Hematopoietic multipotent progenitor cell (in vitro differentiated cells): Measurements from ENCODE around the gene WDR62. TPM values are rescaled to one million over a fixed set of nuclear protein-coding genes. Genes with fewer than 3 reads are reported as not detected.
"Not testable (repeated sequence)": the region's sequence is repeated elsewhere in the genome, so short reads cannot be mapped to it uniquely, and the experiment has no call there.

Experiments
- DNase-seq, 3 donors: peaks; one replicate each; pipeline ENCODE4 v3.0.0-alpha.2; 2011 to 2015; ENCODE audit warnings: low read depth in 2 of 3, low spot score in 2 of 3
- total RNA-seq: library from RNA; depleted of rRNA; stranded (reverse); fragments of >200 nt; gene quantifications from one replicate; pipeline ENCODE4 v1.2.3, GENCODE V29; 2012

Gene WDR62
- total RNA-seq, 1 donor, result 5.9 TPM

DNA sequence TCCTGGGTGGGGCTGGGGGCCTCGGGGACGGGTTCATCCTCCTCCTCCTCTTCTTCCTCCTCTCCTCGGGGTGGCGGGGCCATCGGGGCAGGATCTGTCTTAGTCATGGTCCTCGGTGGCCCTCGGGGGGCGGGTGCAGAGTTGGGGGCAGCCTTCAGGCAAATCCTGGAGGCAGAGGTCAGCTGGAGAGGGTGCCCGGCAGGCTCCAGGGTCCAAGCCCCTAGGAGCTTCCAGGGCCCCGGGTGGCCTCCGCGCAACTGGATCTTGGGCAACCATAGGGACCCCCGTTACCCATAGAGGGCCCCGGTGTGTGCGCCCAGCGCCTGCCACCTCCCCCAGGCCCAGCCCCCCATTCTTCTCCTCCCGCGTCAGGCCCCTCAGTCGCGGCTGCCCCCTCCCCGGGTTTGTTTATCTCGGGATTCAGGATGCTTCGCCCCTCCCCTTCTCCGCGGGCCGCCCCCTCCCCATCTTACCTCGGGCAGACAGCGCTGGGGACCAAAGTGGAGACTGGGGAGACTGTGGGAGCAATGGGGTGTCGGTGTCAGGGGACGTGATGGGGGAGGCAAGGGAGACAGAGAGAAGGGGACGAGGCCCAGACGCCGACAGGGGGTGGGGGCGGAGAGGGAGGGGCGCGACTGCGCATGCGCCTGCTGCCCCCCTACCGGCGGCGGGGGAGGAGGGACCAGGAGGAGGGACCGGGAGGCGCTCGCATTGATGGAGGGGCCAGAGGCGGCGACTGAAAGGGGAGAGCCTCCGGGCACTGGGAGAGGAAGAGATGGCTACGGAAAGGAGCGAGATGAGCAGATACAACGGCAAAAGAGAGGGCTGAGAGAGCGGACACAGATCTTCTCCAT is 22.2 kb upstream of the WDR62 start, which contains the start of gene CLIP3:
Gene CLIP3, minus strand, starts transcription at position 623 of the 854 bp plus-strand sequence. Its CDS starts 516 bp downstream, at position 107.
- peak in 2 of 3 donors; percentile 58 to 67 for DNase-seq

- no peak for DNase-seq
Observed at GRCh38 chr19:36040495-36040894, 14.2 kb upstream of the WDR62 start.

- not testable (repeated sequence) for DNase-seq
Observed at GRCh38 chr19:36041092-36041491, 13.6 kb upstream of the WDR62 start.

- no peak for DNase-seq
Observed at GRCh38 chr19:36041831-36042230, 12.9 kb upstream of the WDR62 start.

DNA sequence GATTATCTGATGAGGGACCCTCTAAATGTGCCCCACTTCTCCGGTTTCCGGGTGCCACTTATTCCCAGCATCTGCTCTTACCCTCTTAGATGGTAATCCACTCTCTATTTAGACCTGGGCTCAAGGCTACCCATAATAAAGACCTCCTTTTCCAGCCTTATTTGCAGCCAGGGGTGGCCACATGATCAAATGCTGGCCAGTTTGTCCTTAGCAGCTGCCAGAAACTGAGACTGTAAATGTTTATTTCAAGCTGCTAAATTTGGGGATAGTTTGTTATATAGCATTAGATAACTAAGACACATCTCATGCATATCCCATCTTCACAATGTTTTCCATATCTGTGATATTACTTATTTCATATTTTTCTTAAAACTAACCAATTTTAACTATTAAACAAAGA is 10.7 kb upstream of the WDR62 start:
- no peak for DNase-seq

DNA sequence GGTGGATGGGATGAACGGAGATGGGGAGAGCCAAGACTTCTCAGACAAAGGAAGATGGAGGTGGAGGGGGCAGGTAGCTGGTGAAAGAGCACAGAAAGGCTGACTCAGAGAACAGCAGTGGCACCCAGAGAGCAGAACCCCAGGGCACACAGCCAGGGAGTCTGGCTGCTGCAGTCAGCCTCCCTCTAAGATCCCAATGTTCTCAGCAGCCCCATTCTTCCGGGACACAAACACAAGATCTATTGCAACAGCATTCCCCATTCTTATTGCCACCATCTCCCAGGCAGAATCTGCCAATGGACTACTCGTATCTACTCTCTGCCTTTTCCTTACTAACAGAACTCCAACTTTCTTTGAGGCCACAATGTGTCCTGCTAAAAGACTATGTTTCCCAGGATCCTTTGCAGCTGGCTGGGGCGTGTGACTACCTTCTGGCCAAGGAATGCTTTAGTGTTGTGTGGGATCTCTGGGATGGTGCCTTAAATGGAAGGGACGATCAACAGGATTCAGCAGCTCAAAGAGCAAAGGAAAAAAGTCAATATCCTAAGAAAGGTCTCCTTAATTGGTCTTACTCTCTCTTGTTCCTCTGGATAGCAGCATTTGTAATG is 8.2 kb upstream of the WDR62 start:
- no peak for DNase-seq

DNA sequence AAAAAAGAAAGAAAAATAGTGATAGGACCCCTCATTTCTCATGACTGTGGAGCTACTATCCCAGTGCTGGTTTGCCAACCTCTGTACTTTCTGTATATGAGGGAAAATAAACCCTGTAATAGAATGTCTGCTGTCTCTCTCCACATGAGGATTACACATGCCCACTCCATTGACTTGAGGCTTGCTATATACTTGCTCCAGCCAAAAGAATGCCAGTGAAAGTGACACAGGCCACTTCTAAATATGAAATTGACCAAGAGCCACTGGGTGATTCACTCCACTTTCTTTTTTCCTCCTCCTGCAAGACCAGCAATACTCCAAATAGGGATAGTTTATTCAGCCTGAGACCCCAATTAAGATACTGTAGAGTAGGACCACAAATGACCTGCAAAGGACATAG is 6.9 kb upstream of the WDR62 start:
- no peak for DNase-seq

GRCh38 chr19:36049080-36049698 is 5.5 kb upstream of the WDR62 start:
- DNase-seq, result no peak

DNA sequence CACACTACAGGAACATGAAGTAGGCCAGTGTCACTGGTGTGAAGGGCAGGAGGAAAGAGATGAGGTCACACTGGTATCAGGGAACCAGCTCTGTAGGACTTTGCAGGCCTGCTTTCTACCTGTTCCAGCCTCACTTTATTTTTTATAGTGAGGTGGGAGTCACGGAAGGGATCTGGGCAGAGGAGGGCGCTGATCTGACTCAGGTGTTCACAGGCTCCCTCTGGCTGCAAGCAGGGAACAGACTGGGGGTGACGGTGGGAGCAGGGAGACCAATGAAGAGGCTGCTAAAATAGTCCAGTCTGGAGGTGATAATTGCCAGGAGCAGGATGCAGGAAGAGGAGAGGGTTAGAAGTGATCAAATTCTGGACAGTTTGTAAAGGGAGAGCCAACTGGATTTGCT is 3.5 kb upstream of the WDR62 start:
- DNase-seq, result no peak

DNA sequence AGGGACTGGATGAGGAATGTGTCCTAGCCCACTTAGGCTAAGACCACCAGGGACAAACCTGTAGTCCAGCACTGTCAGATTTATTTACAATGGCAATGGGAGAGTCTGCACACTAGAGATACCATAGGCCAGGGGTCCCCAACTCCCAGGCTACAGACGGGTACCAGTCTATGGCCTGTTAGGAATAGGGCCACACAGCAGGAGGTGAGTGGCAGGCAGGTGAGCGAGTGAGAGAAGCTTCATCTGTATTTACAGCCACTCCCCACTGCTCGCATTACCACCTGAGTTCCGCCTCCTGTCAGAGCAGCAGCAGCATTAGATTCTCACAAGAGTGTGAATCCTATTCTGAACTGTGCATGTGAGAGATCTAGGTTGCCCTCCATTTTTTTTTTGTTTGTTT is 3.1 kb upstream of the WDR62 start:
- DNase-seq, result no peak

DNA sequence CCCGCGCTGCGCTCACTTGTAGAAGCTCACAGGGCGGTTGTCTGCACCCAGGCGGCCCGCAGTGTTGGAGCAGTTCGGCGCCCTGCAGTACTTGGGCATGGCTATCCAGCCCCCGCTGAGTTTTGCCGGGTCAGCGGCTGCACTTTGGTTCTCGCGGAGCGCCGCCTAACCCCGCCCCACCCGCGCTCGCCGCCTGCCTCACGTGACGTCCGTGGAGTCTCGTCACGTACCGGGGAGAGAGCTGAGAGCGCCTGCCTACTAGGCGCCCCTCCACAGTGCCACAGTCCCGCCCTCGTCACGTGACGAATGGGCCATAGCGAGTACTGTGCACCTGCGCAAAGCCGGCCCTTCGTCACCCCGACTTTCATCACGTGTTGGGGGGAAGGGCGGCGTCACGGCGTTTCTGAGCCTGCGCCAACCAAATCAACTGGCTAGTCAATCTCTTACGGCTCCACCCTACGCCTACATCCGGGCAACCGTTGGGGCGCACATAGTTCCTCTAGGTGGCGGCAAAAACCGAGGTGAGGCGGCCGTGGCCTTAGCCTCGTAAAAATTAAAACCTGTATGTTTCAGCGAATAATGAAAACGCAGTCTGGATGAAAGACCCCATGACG is 471 bp upstream of the WDR62 start, which contains the start of gene THAP8:
Gene THAP8, minus strand, starts transcription at position 167 of the 614 bp plus-strand sequence. Its CDS starts 68 bp downstream, at position 99.
- peak; percentile 97 to 100 (median 100) for DNase-seq

DNA sequence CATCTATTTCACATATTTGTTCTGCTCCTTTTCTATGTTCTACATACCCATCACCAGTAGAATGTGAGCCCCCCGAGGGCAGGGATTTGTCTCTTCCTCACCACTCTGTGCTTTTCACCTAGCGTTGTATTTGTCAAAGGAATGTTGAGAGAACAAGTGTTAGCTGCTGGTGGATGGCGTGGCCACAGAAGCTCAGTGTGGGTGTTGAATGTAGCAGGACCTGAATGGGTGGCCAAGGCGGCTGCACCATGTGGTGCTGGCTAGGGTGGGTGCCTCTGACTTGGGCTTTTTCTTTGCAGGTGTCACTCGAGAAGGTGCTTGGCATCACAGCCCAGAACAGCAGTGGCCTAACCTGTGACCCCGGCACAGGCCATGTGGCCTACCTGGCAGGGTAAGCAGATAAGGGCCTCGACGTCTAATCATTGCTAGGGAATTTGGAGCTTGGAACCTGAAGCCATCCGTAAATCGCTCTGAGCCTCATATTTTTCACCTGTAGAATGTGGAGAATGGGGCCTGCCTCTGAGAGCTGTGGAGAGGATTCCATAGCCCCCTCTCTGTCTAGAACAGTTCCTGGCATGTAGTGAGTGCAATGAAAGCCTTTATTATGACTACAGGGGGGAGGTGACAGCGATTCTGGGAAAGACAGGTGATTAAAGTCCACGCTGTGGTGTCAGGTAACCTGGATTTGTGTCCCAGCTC is 3.9 kb downstream of the WDR62 start:
- DNase-seq, result no peak

GRCh38 chr19:36059180-36059910 is 4.6 kb downstream of the WDR62 start:
- no peak for DNase-seq

GRCh38 chr19:36060430-36060829 is 5.7 kb downstream of the WDR62 start:
- peak in 1 of 3 donors; percentile 33 for DNase-seq

- no peak for DNase-seq
Observed at GRCh38 chr19:36061367-36061766, 6.7 kb downstream of the WDR62 start.

GRCh38 chr19:36064826-36065225 is 10.1 kb downstream of the WDR62 start:
- DNase-seq, result no peak

GRCh38 chr19:36067681-36068080 is 13.0 kb downstream of the WDR62 start:
- DNase-seq, result no peak

DNA sequence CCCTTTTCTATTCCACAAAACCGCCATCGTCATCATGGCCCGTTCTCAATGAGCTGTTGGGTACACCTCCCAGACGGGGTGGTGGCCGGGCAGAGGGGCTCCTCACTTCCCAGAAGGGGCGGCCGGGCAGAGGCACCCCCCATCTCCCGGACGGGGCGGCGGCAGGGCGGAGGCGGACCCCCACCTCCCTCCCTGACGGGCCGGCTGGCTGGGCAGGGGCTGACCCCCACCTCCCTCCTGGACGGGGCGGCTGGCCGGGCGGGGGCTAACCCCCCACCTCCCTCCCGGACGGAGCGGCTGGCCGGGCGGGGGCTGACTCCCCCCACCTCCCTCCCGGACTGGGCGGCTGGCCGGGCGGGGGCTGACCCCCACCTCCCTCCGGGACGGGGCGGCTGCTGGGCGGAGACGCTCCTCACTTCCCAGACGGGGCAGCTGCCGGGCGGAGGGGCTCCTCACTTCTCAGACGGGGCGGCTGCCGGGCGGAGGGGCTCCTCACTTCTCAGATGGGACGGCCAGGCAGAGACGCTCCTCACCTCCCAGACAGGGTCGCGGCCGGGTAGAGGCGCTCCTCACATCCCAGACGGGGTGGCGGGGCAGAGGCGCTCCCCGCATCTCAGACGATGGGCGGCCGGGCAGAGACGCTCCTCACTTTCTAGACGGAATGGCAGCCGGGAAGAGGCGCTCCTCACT is 14.3 kb downstream of the WDR62 start:
- not testable (repeated sequence) for DNase-seq

DNA sequence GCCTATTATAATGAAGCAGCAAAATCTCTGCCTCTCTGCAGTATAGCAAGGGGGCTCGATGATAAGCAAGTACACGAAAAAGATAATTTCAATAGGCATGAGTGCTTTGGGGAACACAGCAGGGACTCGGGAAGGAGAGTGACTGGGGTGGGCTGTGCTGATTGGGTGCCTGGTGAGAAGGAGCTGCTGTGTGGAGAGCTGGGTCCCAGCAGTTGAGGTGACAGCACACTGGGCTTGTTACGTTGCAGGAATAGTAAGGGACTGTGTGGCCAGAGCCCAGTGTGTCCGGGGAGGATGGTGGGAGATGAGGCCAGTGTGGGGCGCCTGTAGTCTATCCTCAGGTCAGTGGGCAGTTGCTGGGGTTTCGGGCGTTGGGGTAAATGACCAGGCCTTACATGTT is 17.4 kb downstream of the WDR62 start:
- DNase-seq, result no peak
